A673 (cell line): ENCODE results near the gene CTNNA3.

Source experiments
- EZH2 ChIP-seq: fragments of 200-600 bp; sonication (generic); IDR thresholded peaks from 2 replicates; pipeline ENCODE4 v1.6.1; 2017; ENCODE audit warnings: borderline replicate concordance, low read depth, mild to moderate bottlenecking, mixed read lengths, antibody characterized with exemption, low read length; ENCODE audit not compliant: poor library complexity, severe bottlenecking
- TF ChIP-seq, protein P1 (sequence below): fragments of 300-800, 200-600 bp; sonication (generic); conservative IDR thresholded peaks from 2 replicates; pipeline ENCODE4 v1.5.1; 2017; ENCODE audit warnings: low read depth, mild to moderate bottlenecking, antibody characterized with exemption, low read length, moderate library complexity, mixed read lengths

DNA sequence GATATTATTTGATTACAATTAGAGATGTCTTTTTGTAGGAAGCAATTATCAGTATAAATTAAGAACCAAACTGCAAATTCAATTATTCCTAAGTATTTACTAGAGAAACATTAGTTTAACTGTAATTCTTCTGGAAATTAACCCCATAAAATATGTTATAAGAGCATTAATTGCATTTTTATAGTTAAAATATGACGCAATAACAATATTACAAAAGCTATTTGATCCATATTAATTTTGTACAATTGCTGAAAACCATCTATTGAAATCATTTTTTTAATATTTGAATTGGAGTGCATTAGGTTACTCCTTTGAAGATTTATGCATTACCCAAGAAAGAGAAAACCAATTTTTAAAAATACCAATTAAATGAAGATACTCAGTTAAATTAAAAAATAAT is 1024.9 kb downstream of the CTNNA3 start:
- TF ChIP-seq, protein P1, sequence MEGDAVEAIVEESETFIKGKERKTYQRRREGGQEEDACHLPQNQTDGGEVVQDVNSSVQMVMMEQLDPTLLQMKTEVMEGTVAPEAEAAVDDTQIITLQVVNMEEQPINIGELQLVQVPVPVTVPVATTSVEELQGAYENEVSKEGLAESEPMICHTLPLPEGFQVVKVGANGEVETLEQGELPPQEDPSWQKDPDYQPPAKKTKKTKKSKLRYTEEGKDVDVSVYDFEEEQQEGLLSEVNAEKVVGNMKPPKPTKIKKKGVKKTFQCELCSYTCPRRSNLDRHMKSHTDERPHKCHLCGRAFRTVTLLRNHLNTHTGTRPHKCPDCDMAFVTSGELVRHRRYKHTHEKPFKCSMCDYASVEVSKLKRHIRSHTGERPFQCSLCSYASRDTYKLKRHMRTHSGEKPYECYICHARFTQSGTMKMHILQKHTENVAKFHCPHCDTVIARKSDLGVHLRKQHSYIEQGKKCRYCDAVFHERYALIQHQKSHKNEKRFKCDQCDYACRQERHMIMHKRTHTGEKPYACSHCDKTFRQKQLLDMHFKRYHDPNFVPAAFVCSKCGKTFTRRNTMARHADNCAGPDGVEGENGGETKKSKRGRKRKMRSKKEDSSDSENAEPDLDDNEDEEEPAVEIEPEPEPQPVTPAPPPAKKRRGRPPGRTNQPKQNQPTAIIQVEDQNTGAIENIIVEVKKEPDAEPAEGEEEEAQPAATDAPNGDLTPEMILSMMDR, result no peak
- TF ChIP-seq EZH2, result no peak
